ENCODE measurements around the gene KCNAB2.

The KCNAB2 gene

DNA sequence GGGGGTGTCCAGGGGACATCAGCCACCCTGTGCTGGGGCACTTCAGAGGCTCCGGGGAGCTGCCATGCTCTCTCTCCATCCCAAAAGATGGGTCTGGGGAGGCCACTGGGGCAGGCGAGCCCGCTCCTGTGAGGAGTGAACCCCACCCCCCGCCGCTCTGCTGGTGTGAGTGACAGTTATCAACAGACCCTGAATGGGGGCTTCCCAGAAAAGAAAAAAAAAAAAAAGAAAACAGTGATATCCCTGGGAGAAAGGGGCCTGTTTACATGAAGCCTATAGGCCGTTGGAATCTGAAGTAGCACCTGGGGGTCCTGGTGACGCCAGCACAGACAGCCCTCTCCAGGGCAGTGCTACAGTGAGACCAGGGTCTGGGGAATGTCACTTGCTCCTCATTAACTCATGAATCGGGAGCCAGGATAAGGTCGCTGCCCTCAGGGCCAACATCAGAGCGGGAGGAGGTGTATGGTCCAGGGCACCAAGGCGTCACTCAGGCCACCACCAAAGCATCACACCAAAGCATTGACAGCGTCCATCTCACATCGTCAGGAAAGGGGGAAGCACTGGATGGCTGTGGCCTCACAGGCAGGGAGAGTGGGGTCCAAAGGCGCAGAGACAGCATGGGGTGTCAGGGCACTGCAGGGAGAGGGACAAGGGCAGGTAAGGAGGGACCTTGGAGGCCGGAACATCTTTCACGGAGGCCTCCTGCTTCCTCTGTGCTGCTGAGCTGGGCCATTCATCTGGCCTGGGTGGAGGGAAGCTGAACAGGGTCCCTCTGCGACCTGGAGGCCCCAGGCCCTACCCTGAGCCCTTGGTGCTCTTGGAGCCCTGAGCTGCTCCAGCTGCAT is 45.0 kb upstream of the KCNAB2 start:
- Histone ChIP-seq H3K36me3 (ENCODE audit: insufficient read depth, low read length) (0 out of 2 replicates have a peak, but pooled peaks cover 5% of the 10 kb centered on the region), H2AFZ (ENCODE audit: low read length) (no peak overlapping the region), H3K9me2 (ENCODE audit: low read depth, low read length) (no peaks in the 10 kb centered on the region), H3K4me3 (ENCODE audit: low read depth, low read length, poor library complexity, severe bottlenecking) (no peak overlapping the region), H3K4me2 (ENCODE audit: low read length) (no peak overlapping the region), H3K79me2 (ENCODE audit: insufficient read depth, low read length) (no peaks in the 10 kb centered on the region), H3K9ac (ENCODE audit: low read length) (no peak overlapping the region), H3K9me3 (ENCODE audit: low read length) (no peaks in the 10 kb centered on the region), H3K4me1 (ENCODE audit: insufficient read depth, low read length, severe bottlenecking) (peaks cover 6% of the 10 kb centered on the region), H3K27me3 (ENCODE audit: insufficient read depth, low read length) (no peaks in the 10 kb centered on the region), H4K20me1 (ENCODE audit: insufficient read depth, low read length) (no peaks in the 10 kb centered on the region), H3K27ac (ENCODE audit: low read depth, low read length, poor library complexity, severe bottlenecking) (no peak overlapping the region), H3F3A (ENCODE audit: insufficient read depth, low read length) (no peaks in the 10 kb centered on the region)
- TF ChIP-seq EZH2 (IDR thresholded peaks at IDR 0.05; ENCODE audit: borderline replicate concordance, low read length) = no peak
- TF ChIP-seq, protein P1, sequence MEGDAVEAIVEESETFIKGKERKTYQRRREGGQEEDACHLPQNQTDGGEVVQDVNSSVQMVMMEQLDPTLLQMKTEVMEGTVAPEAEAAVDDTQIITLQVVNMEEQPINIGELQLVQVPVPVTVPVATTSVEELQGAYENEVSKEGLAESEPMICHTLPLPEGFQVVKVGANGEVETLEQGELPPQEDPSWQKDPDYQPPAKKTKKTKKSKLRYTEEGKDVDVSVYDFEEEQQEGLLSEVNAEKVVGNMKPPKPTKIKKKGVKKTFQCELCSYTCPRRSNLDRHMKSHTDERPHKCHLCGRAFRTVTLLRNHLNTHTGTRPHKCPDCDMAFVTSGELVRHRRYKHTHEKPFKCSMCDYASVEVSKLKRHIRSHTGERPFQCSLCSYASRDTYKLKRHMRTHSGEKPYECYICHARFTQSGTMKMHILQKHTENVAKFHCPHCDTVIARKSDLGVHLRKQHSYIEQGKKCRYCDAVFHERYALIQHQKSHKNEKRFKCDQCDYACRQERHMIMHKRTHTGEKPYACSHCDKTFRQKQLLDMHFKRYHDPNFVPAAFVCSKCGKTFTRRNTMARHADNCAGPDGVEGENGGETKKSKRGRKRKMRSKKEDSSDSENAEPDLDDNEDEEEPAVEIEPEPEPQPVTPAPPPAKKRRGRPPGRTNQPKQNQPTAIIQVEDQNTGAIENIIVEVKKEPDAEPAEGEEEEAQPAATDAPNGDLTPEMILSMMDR (IDR thresholded peaks at IDR 0.05; ENCODE audit: low read length) = no peak

DNA sequence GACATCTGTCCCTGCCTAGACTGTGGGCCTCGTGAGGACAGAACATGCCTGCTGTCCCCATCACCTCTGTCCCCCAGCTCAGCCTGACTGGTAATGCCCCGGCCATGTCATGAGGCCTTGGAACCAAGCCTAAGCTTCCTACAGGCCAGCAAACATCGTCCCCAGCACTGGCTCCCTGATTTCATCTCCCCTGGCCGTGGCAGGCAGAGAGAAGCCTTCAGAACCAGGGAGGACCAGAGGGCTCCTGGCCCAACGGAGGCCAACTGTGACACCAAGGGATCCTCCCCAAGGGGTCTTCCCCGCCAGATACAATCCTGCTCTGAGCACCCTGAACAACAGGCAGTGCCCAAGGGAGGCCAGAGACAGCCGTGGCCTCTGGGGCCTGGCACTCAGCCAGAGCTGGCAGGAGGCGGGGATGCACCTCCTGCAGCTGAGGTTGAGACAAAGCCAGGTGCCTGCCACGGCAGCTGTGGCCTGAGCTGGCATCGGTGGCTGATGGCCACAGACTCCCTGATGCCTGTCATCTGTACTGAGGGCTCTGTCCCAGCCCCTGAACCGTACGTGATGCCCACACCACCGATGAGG is 43.6 kb upstream of the KCNAB2 start:
- H3K36me3 ChIP-seq (ENCODE audit: insufficient read depth, low read length) = 0 out of 2 replicates have a peak, but pooled peaks cover 5% of the 10 kb centered on the region
- H3K79me2 ChIP-seq (ENCODE audit: insufficient read depth, low read length) = no peaks in the 10 kb centered on the region
- H3K9me3 ChIP-seq (ENCODE audit: low read length) = no peaks in the 10 kb centered on the region
- H3K27ac ChIP-seq (ENCODE audit: low read depth, low read length, poor library complexity, severe bottlenecking) = no peak overlapping the region
- no peak overlapping the region for H3K4me2 ChIP-seq (ENCODE audit: low read length)
- no peaks in the 10 kb centered on the region for H3K9me2 ChIP-seq (ENCODE audit: low read depth, low read length)
- no peak overlapping the region for H3K4me3 ChIP-seq (ENCODE audit: low read depth, low read length, poor library complexity, severe bottlenecking)
- H3K27me3 ChIP-seq (ENCODE audit: insufficient read depth, low read length) = no peaks in the 10 kb centered on the region
- no peaks in the 10 kb centered on the region for H4K20me1 ChIP-seq (ENCODE audit: insufficient read depth, low read length)
- H3F3A ChIP-seq (ENCODE audit: insufficient read depth, low read length) = no peaks in the 10 kb centered on the region
- H3K9ac ChIP-seq (ENCODE audit: low read length) = no peak overlapping the region
- TF ChIP-seq, protein P1 (IDR thresholded peaks at IDR 0.05; ENCODE audit: low read length) = no peak
- no peak for TF ChIP-seq EZH2 (IDR thresholded peaks at IDR 0.05; ENCODE audit: borderline replicate concordance, low read length)
- H3K4me1 ChIP-seq (ENCODE audit: insufficient read depth, low read length, severe bottlenecking) = peaks cover 6% of the 10 kb centered on the region
- no peak overlapping the region for H2AFZ ChIP-seq (ENCODE audit: low read length)

DNA sequence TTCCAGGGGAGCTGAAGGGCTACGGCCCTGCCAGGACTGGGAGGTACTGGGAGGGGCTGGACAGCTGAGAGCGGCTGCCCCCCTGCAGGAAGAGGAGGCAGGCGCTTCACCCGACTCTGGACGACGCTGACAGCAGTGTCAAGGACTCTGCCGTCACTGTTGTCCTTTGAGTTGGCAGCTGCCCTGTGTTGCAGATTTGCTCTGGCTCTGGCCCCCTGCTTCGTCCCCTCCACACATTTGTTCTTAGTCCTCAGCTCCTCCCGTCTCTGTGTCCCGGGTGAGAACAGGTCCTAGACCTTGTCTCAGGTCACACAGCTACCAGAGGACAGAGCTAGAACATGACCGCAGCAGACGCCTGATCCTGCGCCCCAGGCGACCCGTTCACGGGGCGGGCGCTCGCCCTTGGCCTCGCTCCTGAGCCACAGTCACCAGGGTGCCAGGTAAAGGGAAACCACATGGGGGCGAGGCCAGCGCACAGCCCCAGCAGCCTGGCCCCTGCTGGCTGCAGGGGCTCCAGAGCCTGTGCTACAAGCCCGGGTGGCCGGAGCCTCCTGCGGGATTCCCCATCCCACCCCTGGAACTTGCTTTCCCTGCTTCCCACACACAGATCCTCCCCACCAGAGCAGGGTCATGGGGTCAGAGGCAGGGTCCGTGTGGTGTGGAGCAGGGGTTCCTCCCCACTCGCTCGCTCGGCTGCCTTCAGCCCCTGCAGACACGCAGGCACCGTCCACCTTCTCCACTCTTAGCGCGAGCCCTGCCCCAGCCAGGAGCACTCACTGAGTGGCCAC is 42.8 kb upstream of the KCNAB2 start:
- H3K27ac ChIP-seq (ENCODE audit: low read depth, low read length, poor library complexity, severe bottlenecking) = no peak overlapping the region

More for the DNA sequence above, 42.8 kb upstream of the KCNAB2 start:
- Histone ChIP-seq H3K9me3 (ENCODE audit: low read length) (no peaks in the 10 kb centered on the region), H3K9ac (ENCODE audit: low read length) (no peak overlapping the region), H3K4me1 (ENCODE audit: insufficient read depth, low read length, severe bottlenecking) (peaks cover 6% of the 10 kb centered on the region), H3K27me3 (ENCODE audit: insufficient read depth, low read length) (no peaks in the 10 kb centered on the region), H3K36me3 (ENCODE audit: insufficient read depth, low read length) (0 out of 2 replicates have a peak, but pooled peaks cover 5% of the 10 kb centered on the region), H3K9me2 (ENCODE audit: low read depth, low read length) (no peaks in the 10 kb centered on the region), H2AFZ (ENCODE audit: low read length) (no peak overlapping the region), H4K20me1 (ENCODE audit: insufficient read depth, low read length) (no peaks in the 10 kb centered on the region), H3K79me2 (ENCODE audit: insufficient read depth, low read length) (no peaks in the 10 kb centered on the region), H3F3A (ENCODE audit: insufficient read depth, low read length) (no peaks in the 10 kb centered on the region), H3K4me2 (ENCODE audit: low read length) (no peak overlapping the region), H3K4me3 (ENCODE audit: low read depth, low read length, poor library complexity, severe bottlenecking) (no peak overlapping the region)
- TF ChIP-seq, protein P1 (IDR thresholded peaks at IDR 0.05; ENCODE audit: low read length) = no peak
- no peak for TF ChIP-seq EZH2 (IDR thresholded peaks at IDR 0.05; ENCODE audit: borderline replicate concordance, low read length)
